Nucleus accumbens (tissue), 56 donors: ENCODE data around the gene TBC1D22A.
"Not testable (repeated sequence)": the region's sequence is repeated elsewhere in the genome, so short reads cannot be mapped to it uniquely, and the experiment has no call there.

ENCODE experiments used
- DNase-seq, 56 donors: peaks; one replicate each; lab custom pipeline; 2025; lab: John Stamatoyannopoulos, UW

The TBC1D22A gene

GRCh38 chr22:47134222-47134621, 371.8 kb downstream of the TBC1D22A start:
- DNase-seq = no peak

GRCh38 chr22:47135338-47135737, 372.9 kb downstream of the TBC1D22A start:
- DNase-seq = no peak

GRCh38 chr22:47136050-47136449, 373.6 kb downstream of the TBC1D22A start:
- no peak for DNase-seq

GRCh38 chr22:47136671-47137070, 374.2 kb downstream of the TBC1D22A start:
- DNase-seq = no peak

- DNase-seq = no peak
Measured at GRCh38 chr22:47139013-47139789, 376.8 kb downstream of the TBC1D22A start.

GRCh38 chr22:47139790-47140119, 377.3 kb downstream of the TBC1D22A start:
- no peak for DNase-seq

- DNase-seq = not testable (repeated sequence)
Measured at GRCh38 chr22:47140975-47141374, 378.5 kb downstream of the TBC1D22A start.

GRCh38 chr22:47142427-47143046, 380.1 kb downstream of the TBC1D22A start:
- DNase-seq = no peak

- no peak for DNase-seq
Measured at GRCh38 chr22:47143249-47143938, 380.9 kb downstream of the TBC1D22A start.

GRCh38 chr22:47144076-47144765, 381.8 kb downstream of the TBC1D22A start:
- no peak for DNase-seq

- no peak for DNase-seq
Measured at GRCh38 chr22:47144791-47145425, 382.5 kb downstream of the TBC1D22A start.

GRCh38 chr22:47145883-47146282, 383.4 kb downstream of the TBC1D22A start:
- no peak for DNase-seq

GRCh38 chr22:47146391-47146790, 383.9 kb downstream of the TBC1D22A start:
- no peak for DNase-seq

GRCh38 chr22:47146941-47147340, 384.5 kb downstream of the TBC1D22A start:
- no peak for DNase-seq

GRCh38 chr22:47147572-47147971, 385.1 kb downstream of the TBC1D22A start:
- no peak for DNase-seq

- DNase-seq = no peak
Measured at GRCh38 chr22:47148510-47148909, 386.1 kb downstream of the TBC1D22A start.

- peak in 1 of 56 donors; percentile 11 for DNase-seq
Measured at GRCh38 chr22:47148956-47149728, 386.7 kb downstream of the TBC1D22A start.

- no peak for DNase-seq
Measured at GRCh38 chr22:47149976-47150375, 387.5 kb downstream of the TBC1D22A start.

- DNase-seq = no peak
Measured at GRCh38 chr22:47150426-47150825, 388.0 kb downstream of the TBC1D22A start.

GRCh38 chr22:47151064-47151463, 388.6 kb downstream of the TBC1D22A start:
- DNase-seq = no peak
